Aorta (tissue), 5 donors: ENCODE measurements around the gene PITPNM1. TPM values are rescaled to one million over a fixed set of nuclear protein-coding genes. Genes with fewer than 3 reads are reported as not detected.

ENCODE experiments used
- ATAC-seq: fragments of 200-7000 bp; cut with Tn5 transposase; one replicate; pipeline ENCODE4 v1.9.1; 2022; ENCODE audit warnings: moderate library complexity; ENCODE audit not compliant: low FRiP score
- DNase-seq, 2 donors: peaks; one replicate each; pipeline ENCODE4 v3.0.0-alpha.2; 2020
- H3K27ac ChIP-seq, 2 donors: one replicate each; pipeline ENCODE4 v1.5.1; 2013; ENCODE audit warnings: low read length in 2 of 2, mild to moderate bottlenecking in 2 of 2, moderate library complexity in 2 of 2, control low read depth in 1 of 2, inconsistent platforms in 1 of 2, low read depth in 1 of 2
- H3K27me3 ChIP-seq, 2 donors: one replicate each; pipeline ENCODE4 v1.6.1; 2013; ENCODE audit warnings: control low read depth in 1 of 2, low read length in 1 of 2, mild to moderate bottlenecking in 1 of 2, moderate library complexity in 1 of 2; ENCODE audit not compliant: insufficient read depth in 2 of 2, control insufficient read depth in 1 of 2
- H3K36me3 ChIP-seq, 2 donors: one replicate each; pipeline ENCODE4 v1.6.1; 2013; ENCODE audit warnings: control low read depth in 1 of 2, low read length in 1 of 2, mild to moderate bottlenecking in 1 of 2; ENCODE audit not compliant: insufficient read depth in 2 of 2, control insufficient read depth in 1 of 2
- H3K4me1 ChIP-seq, 2 donors: one replicate each; pipeline ENCODE4 v1.6.1; 2013; ENCODE audit warnings: low read length in 2 of 2, control low read depth in 1 of 2, mild to moderate bottlenecking in 1 of 2, moderate library complexity in 1 of 2; ENCODE audit not compliant: insufficient read depth in 2 of 2, control insufficient read depth in 1 of 2
- H3K4me3 ChIP-seq, 2 donors: one replicate each; pipeline ENCODE4 v1.5.1; 2013; ENCODE audit warnings: low read length in 2 of 2, control low read depth in 1 of 2, mild to moderate bottlenecking in 1 of 2
- H3K9me3 ChIP-seq: one replicate; pipeline ENCODE4 v1.6.1; 2013; ENCODE audit warnings: mild to moderate bottlenecking, low read length; ENCODE audit not compliant: control insufficient read depth
- WGBS, 2 donors: extraction: QIAGEN DNeasy Blood & Tissue Kit; methylation state at CpG; one replicate each; pipeline ENCODE4 v1.1.7; 2013; 5-methylcytosine and 5-hydroxymethylcytosine counted together
- intact Hi-C, 2 donors: fragments of 100-400 bp; cut with DNase I; formaldehyde crosslinking; loops; one replicate each; pipeline versions ENCODE4 v1.14.2 to v1.15.0; 2022
- polyA plus RNA-seq, 2 donors: library from polyadenylated mRNA; stranded (reverse); fragments of 200-250 nt; gene quantifications; one replicate each; pipeline ENCODE4 v1.2.3, GENCODE V29; 2013
- total RNA-seq, 2 donors: library from RNA; stranded (reverse); fragmentation: NEBNext Ultra II Directional; extraction: Animal tissue kit (Norgen Biotek cat#: 25700); gene quantifications; one replicate each; pipeline ENCODE4 v1.2.1, GENCODE V29; 2021
- donor health status: healthy with polysubstance abuse.
- donor health status: Bipolar disorder and iron deficiency.
- donor health status: DM: no; HTN: no; CAD: no.
- donor health status: DM: no; HTN: no; CAD: no.
- donor health status: DM: yes; HTN: yes; CAD: no.

PITPNM1 gene
- total and polyA plus RNA-seq, 4 donors, result 11.8 to 48.8 (median 31.5) TPM

DNA sequence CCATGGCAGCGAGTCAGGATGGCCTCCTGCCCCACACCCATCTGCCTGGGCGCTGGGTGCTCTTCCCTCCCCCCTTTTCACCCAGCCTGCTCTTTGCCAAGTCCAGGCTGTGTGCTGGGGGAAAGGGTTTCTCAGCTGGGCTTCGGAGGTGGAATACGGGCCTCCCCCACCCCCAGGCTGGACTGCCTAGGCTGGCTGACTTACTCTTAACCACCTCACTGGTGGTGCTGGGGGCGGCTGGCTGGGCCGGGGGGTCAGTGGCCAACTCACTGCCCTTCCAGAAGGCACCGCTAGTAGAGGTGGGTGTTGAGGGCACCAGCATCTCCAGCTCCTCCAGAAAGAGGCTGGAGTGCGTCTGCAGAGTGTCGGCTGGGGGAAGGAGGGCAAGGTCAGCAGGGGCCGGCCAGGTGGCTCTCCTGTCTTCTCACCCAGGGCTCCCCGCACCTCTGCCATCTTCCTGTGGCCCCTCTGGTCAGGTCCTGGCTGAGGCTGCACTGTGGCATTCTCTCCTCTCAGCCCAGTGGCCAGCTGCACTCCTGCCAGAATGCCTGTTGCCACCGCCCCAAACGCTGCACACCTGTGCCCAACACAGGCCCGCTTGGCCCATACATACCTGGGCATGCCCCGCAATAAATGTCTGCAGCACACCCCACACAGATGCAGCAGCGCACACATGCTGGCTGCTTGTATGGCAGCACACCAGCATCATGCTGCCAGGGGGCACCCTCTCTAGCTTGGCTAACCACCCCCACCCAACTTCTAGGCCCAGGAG lies 9.7 kb downstream of the PITPNM1 start:
- DNase-seq, result no peak
- H3K4me3 ChIP-seq, result no peak overlapping the region
- no peaks in the 10 kb centered on the region for H3K9me3 ChIP-seq
- H3K4me1 ChIP-seq, result no peaks in the 10 kb centered on the region
- WGBS, 2 donors, result 92 to 95% methylated on average over 14 to 16 of the region's 16 CpGs
- H3K27me3 ChIP-seq, result no peaks in the 10 kb centered on the region
- intact Hi-C loops, result no loop called here
- H3K36me3 ChIP-seq, result peaks cover 0 to 2% of the 10 kb centered on the region in 2 donors
- no peak for ATAC-seq
- H3K27ac ChIP-seq, result no peak overlapping the region

DNA sequence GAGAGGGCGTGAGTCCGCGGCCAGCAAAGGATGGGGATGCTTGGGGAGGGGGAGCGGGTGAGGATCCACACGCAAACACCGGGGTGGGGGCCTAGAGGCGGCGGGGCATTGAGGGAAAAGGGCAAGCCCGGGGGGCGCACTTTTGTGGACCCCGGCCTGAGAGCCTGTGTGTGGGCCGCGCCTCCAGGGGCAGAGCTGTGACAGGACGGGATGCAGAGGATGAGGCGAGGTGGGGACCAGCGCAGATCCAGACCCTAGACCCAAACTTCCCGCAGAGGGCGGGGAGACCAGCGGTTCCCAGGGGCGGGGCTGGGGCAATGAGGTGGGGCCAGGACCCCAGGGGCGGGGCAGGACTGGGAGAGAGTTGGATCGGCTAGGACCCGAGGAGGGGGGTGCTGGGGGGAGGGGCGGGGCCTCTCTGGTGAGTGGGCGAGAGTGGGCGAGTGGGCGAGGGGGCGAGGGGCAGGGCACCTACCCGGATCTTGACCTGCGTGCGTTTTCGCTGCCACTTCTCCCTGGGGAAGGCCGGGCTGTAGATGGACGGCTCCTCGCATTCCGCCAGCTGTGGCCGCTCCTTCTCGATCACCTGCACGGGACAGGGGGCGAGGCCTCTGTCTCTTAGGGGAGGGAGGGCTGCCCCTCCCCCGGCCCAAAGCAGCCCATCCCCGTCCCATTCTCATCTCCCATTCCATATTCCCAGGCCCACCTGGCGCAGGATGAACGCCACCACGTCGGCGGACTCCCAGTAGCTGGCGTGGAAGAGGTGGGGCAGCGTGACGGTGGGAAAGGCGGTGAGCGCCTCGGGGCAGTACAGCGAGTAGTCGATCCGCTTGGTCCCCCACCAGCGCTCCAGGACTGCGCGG lies 10.6 kb downstream of the PITPNM1 start:
- peaks cover 0 to 2% of the 10 kb centered on the region in 2 donors for H3K36me3 ChIP-seq
- intact Hi-C loops, result no loop called here
- no peaks in the 10 kb centered on the region for H3K27me3 ChIP-seq
- DNase-seq (peak in 1 of 2 donors; percentile 76), ATAC-seq (no peak)
- no peak overlapping the region for H3K27ac ChIP-seq
- no peaks in the 10 kb centered on the region for H3K4me1 ChIP-seq
- H3K9me3 ChIP-seq, result no peaks in the 10 kb centered on the region
- H3K4me3 ChIP-seq, result no peak overlapping the region
- 91 to 93% methylated on average over 49 to 59 of the region's 59 CpGs for WGBS, 2 donors

DNA sequence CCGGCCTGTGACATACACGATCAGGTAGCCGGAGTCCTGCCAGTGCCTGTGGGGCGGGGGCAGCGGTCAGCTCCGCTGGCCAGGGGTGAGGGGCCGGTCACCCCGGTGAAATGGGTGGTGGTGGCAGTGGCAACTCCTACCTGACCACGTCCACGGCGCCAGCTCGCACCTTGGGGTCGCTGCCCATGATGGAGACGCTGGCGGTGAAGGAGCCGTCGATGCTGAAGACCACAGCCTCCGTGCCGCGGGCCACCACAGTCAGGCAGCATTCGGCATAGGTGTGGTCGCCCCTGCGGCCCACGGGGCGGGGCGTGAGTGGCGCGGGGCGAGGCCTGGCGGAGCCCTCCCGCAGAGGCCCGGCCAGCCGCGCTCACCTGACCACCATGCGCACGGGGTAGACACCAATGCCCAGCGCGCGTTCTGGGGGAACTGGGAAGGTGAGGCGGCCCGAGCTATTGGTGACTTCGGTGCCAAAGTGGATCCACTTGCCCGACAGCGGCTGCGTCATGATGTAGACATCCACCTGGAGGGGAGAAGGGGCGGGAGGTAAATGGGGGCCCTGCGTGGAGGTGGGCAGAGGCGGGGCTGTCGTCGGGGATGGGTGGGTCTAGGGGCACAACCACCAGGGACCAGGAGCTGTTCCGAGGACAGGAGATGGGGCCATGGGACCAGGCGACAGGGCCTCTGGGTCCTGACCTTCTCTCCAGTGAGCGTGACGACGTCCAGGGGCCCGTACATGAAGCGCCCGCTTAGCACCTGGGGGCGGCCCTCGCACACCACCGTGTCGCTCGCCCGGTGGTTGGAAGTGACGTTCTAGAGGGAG lies 11.4 kb downstream of the PITPNM1 start:
- Histone ChIP-seq H3K27ac (no peak overlapping the region), H3K4me3 (no peak overlapping the region), H3K36me3 (peaks cover 0 to 2% of the 10 kb centered on the region in 2 donors), H3K9me3 (no peaks in the 10 kb centered on the region), H3K4me1 (no peaks in the 10 kb centered on the region), H3K27me3 (no peaks in the 10 kb centered on the region)
- no peak for ATAC-seq
- intact Hi-C loops, result no loop called here
- DNase-seq, result no peak
- 95 to 97% methylated on average over 65 of the region's 65 CpGs for WGBS, 2 donors

DNA sequence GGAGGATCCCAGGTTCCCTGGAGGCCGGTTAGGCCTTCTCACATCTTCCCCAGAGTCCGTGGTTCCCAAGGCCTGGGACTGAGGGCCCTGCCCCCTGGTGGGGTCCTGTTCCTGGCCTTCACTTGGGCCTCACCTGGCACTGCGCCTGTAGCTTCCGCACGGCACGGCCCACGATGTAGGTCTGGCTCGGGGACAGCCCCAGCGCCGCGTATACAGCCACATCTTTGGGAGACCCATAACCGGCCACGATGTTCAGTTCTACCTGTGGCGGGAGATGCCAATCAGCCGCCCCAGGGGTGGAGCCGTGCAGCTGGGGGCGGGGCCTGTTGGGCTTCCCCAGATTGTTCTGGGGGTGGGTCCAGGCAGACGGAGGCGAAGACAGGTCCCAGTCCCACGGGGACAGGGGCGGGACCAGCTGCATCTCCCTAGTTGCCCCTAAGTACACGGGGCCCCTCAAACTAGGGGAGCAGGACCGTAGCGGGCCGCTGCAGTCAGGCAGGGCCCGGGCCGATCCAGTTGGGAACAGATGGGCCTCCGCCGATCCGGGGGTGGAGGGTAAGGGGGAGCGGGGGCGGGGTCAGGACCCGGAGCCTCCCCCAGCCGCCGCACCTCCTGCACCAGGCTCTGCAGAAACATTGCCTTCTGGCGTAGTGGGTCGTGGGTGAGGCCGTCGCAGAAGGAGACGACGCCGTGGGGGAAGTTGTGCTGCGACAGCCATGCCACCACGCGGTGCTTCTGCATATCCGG lies 12.2 kb downstream of the PITPNM1 start:
- ATAC-seq (no peak), DNase-seq (peak in 1 of 2 donors; percentile 77)
- no peak overlapping the region for H3K27ac ChIP-seq
- H3K27me3 ChIP-seq, result no peaks in the 10 kb centered on the region
- intact Hi-C loops, result no loop called here
- H3K4me3 ChIP-seq, result no peak overlapping the region
- H3K4me1 ChIP-seq, result no peaks in the 10 kb centered on the region
- WGBS, 2 donors, result 81 to 84% methylated on average over 44 to 46 of the region's 46 CpGs
- H3K9me3 ChIP-seq, result no peaks in the 10 kb centered on the region
- H3K36me3 ChIP-seq, result no peaks in the 10 kb centered on the region

DNA sequence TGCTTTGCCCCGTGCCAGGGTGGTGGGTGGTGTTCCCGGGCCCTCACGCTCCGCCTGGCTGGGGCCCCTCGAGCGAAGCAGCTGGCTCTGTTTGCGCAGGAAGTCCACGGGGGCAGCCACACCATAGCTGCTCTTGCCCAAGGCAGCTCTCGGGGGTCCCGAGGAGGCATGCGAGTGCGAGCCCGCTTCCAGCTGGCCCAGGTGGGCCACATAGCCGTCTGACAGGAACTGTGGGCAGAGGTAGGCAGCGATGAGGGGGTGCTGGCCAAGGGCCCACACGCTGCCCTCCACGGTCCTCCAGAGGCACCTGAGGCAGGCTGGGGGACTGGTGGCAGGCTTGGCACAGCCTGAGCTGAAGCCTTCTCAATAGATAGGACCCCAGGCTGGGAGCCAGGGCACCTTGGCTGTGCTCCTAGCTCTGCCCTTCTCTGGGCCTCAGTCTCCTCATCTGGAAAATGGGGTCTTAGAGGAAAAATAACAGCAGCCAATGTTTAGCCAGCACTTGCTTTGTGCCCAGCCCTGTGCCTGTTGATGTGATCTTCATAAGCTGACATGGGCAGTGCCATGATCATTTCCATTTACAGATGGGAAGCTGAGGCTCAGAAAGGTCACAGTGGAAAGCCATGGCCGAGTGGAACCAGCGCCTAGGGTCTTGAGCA lies 13.0 kb downstream of the PITPNM1 start:
- H3K27ac ChIP-seq, result no peak overlapping the region
- intact Hi-C loops, result no loop called here
- DNase-seq (no peak), ATAC-seq (no peak)
- WGBS, 2 donors, result 73 to 79% methylated on average over 19 of the region's 19 CpGs
- H3K27me3 ChIP-seq, result no peaks in the 10 kb centered on the region
- H3K9me3 ChIP-seq, result no peaks in the 10 kb centered on the region
- no peak overlapping the region for H3K4me3 ChIP-seq
- H3K4me1 ChIP-seq, result no peaks in the 10 kb centered on the region
- H3K36me3 ChIP-seq, result no peaks in the 10 kb centered on the region

DNA sequence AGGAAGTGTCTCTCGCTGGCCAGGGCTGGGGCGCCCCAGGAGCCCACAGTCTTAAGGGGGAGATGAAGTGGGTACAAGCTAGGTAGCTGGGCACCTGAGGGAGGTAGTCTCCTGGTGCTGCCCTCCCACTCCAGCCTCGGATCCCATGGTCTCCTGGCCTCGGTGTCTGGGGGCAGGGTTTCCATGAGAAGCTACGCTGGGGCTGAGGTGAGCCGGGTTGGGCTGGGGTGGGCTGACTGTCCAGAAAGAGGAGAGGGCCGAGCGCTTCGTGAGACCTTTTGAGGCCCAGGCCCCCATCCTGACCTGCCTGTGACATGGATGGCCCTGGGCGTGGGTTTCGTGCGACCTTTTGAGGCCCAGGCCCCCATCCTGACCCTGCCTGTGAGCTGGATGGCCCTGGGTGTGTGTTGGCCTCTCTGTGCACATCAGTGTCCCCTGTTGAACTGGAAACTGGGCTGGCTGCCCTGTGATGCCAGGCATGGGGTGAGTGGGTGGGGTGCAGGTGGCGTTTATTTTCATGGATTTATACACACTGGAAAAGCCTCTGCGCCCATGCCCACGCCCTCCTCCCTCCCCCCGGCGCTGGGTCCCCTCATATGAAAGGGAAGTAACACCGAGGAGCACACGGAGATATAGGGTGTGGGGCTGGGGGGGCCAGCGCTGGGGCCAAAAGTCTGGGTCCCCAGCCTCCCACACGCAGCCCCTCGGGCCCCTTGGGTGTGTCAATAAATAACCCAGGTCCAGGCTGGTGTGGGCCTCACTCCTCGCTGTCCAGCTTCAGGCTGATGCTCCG lies 13.7 kb downstream of the PITPNM1 start:
- ATAC-seq (no peak), DNase-seq (no peak)
- intact Hi-C loops, result no loop called here
- Histone ChIP-seq H3K27ac (no peak overlapping the region), H3K27me3 (no peaks in the 10 kb centered on the region), H3K9me3 (no peaks in the 10 kb centered on the region), H3K4me1 (no peaks in the 10 kb centered on the region), H3K4me3 (no peak overlapping the region), H3K36me3 (no peaks in the 10 kb centered on the region)
- WGBS, 2 donors, result 74 to 80% methylated on average over 24 of the region's 24 CpGs

DNA sequence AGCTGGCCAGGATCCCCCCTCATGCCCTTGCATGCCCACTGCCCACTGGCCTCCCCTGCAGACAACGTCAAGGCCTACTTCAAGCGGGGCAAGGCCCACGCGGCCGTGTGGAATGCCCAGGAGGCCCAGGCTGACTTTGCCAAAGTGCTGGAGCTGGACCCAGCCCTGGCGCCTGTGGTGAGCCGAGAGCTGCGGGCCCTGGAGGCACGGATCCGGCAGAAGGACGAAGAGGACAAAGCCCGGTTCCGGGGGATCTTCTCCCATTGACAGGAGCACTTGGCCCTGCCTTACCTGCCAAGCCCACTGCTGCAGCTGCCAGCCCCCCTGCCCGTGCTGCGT lies 14.5 kb downstream of the PITPNM1 start:
- Histone ChIP-seq H3K9me3 (no peaks in the 10 kb centered on the region), H3K27me3 (no peaks in the 10 kb centered on the region), H3K4me3 (no peak overlapping the region), H3K4me1 (no peaks in the 10 kb centered on the region), H3K27ac (no peak overlapping the region), H3K36me3 (no peaks in the 10 kb centered on the region)
- ATAC-seq (no peak), DNase-seq (no peak)
- WGBS, 2 donors, result 56 to 58% methylated on average over 15 of the region's 15 CpGs
- intact Hi-C loops, result no loop called here
